Mesenchymal stem cell (in vitro differentiated cells and primary cell): Measurements from ENCODE around the gene RAF1.

Experiments
- DNase-seq: peaks from one replicate; pipeline ENCODE4 v3.0.0-alpha.2; 2013
- H2AFZ ChIP-seq: one replicate; pipeline ENCODE4 v1.6.1; 2013; ENCODE audit warnings: low read depth, mild to moderate bottlenecking, control low read depth, inconsistent platforms, low read length, moderate library complexity
- H2AK5ac ChIP-seq: 2 replicates; pipeline ENCODE4 v1.6.1; 2013; ENCODE audit warnings: low read length, moderate library complexity, mild to moderate bottlenecking, inconsistent platforms; ENCODE audit not compliant: severe bottlenecking
- H2BK120ac ChIP-seq: one replicate; pipeline ENCODE4 v1.6.1; 2013; ENCODE audit warnings: low read depth, mild to moderate bottlenecking, inconsistent platforms, low read length, moderate library complexity
- H2BK12ac ChIP-seq, 2 experiments: one replicate each; pipeline ENCODE4 v1.6.1; 2013; ENCODE audit warnings: inconsistent platforms in 2 of 2, low read length in 2 of 2, mild to moderate bottlenecking in 2 of 2, moderate library complexity in 2 of 2, control low read depth in 1 of 2
- H2BK15ac ChIP-seq: one replicate; pipeline ENCODE4 v1.6.1; 2013; ENCODE audit warnings: mild to moderate bottlenecking, low read depth, inconsistent platforms; ENCODE audit not compliant: poor library complexity, severe bottlenecking
- H2BK5ac ChIP-seq: 2 replicates; pipeline ENCODE4 v1.6.1; 2013; ENCODE audit warnings: low read depth, mild to moderate bottlenecking, low read length, control low read depth, inconsistent platforms; ENCODE audit not compliant: poor library complexity, severe bottlenecking
- H3K14ac ChIP-seq, 2 experiments: one replicate each; pipeline ENCODE4 v1.6.1; 2013; ENCODE audit warnings: inconsistent platforms in 2 of 2, low read length in 2 of 2, control low read depth in 1 of 2, mild to moderate bottlenecking in 1 of 2, moderate library complexity in 1 of 2
- H3K18ac ChIP-seq, 2 experiments: one replicate each; pipeline ENCODE4 v1.6.1; 2013; ENCODE audit warnings: inconsistent platforms in 2 of 2, low read length in 2 of 2, control low read depth in 1 of 2, low read depth in 1 of 2, mild to moderate bottlenecking in 1 of 2
- H3K23ac ChIP-seq, 2 experiments: one replicate each; pipeline ENCODE4 v1.6.1; 2013; ENCODE audit warnings: inconsistent platforms in 2 of 2, low read length in 2 of 2, mild to moderate bottlenecking in 2 of 2, moderate library complexity in 2 of 2, control low read depth in 1 of 2
- H3K27ac ChIP-seq: 2 replicates; pipeline ENCODE4 v1.5.1; 2013; ENCODE audit warnings: mild to moderate bottlenecking, moderate library complexity, low read length, control low read depth, inconsistent platforms; ENCODE audit not compliant: poor library complexity, severe bottlenecking
- H3K27me3 ChIP-seq, 2 experiments: 2 replicates each; pipeline versions ENCODE4 v1.6.1 to v1.7.0; 2013; ENCODE audit warnings: low read length in 2 of 2, mild to moderate bottlenecking in 2 of 2, moderate library complexity in 2 of 2, control low read depth in 1 of 2, inconsistent platforms in 1 of 2; ENCODE audit not compliant: control insufficient read depth in 1 of 2, insufficient read depth in 1 of 2
- H3K36me3 ChIP-seq, 2 experiments: 2 replicates each; pipeline versions ENCODE4 v1.6.1 to v1.7.0; 2013; ENCODE audit warnings: low read length in 2 of 2, control low read depth in 1 of 2, inconsistent platforms in 1 of 2, low read depth in 1 of 2, mild to moderate bottlenecking in 1 of 2; ENCODE audit not compliant: insufficient read depth in 2 of 2, control insufficient read depth in 1 of 2
- H3K4ac ChIP-seq, 2 experiments: one replicate each; pipeline ENCODE4 v1.6.1; 2013; ENCODE audit warnings: inconsistent platforms in 2 of 2, low read length in 2 of 2, mild to moderate bottlenecking in 2 of 2, moderate library complexity in 2 of 2, control low read depth in 1 of 2, low read depth in 1 of 2
- H3K4me1 ChIP-seq: 2 replicates; pipeline ENCODE4 v1.6.1; 2013; ENCODE audit warnings: low read depth, low read length, control low read depth; ENCODE audit not compliant: control insufficient read depth, insufficient read depth
- H3K4me2 ChIP-seq: 2 replicates; pipeline ENCODE4 v1.6.1; 2013; ENCODE audit warnings: low read length, mild to moderate bottlenecking, inconsistent platforms; ENCODE audit not compliant: poor library complexity, severe bottlenecking
- H3K4me3 ChIP-seq, 2 experiments: 2 replicates each; pipeline versions ENCODE4 v1.5.1 to v1.7.0; 2013; ENCODE audit warnings: low read length in 2 of 2, mild to moderate bottlenecking in 2 of 2, control low read depth in 1 of 2, low read depth in 1 of 2; ENCODE audit not compliant: insufficient read depth in 1 of 2
- H3K79me1 ChIP-seq: replicated peaks from 2 replicates; pipeline ENCODE4 v1.6.1; 2013; ENCODE audit warnings: mild to moderate bottlenecking, control low read depth, low read length, inconsistent platforms; ENCODE audit not compliant: poor library complexity, severe bottlenecking
- H3K9ac ChIP-seq: 2 replicates; pipeline ENCODE4 v1.7.0; 2013; ENCODE audit warnings: mild to moderate bottlenecking, low read length, moderate library complexity
- H3K9me3 ChIP-seq: 2 replicates; pipeline ENCODE4 v1.7.0; 2013; ENCODE audit warnings: mild to moderate bottlenecking, low read length; ENCODE audit not compliant: control insufficient read depth
- H4K8ac ChIP-seq: one replicate; pipeline ENCODE4 v1.6.1; 2013; ENCODE audit warnings: inconsistent platforms, mild to moderate bottlenecking, low read length, moderate library complexity
- H4K91ac ChIP-seq: one replicate; pipeline ENCODE4 v1.6.1; 2013; ENCODE audit warnings: mild to moderate bottlenecking, low read length, inconsistent platforms
- WGBS: methylation state at CpG from one replicate; pipeline ENCODE4 v1.1.7; 2013; ENCODE audit warnings: mixed read lengths; 5-methylcytosine and 5-hydroxymethylcytosine counted together

The RAF1 gene

GRCh38 chr3:12622335-12622734 is 41.6 kb downstream of the RAF1 start:
- no peak overlapping the region for H3K23ac ChIP-seq
- H2BK15ac ChIP-seq = no peak overlapping the region
- H3K4me3 ChIP-seq = no peak overlapping the region
- H2AFZ ChIP-seq = no peak overlapping the region
- no peak overlapping the region for H2AK5ac ChIP-seq
- no peak overlapping the region for H2BK5ac ChIP-seq
- H3K18ac ChIP-seq = no peak overlapping the region
- no peak overlapping the region for H3K27ac ChIP-seq
- H4K91ac ChIP-seq = no peak overlapping the region
- no peak overlapping the region for H2BK120ac ChIP-seq
- H3K4ac ChIP-seq = no peak overlapping the region
- H2BK12ac ChIP-seq = no peak overlapping the region
- H4K8ac ChIP-seq = no peak overlapping the region
- no peak for DNase-seq
- H3K79me1 ChIP-seq = peaks cover 6% of the 10 kb centered on the region
- H3K4me2 ChIP-seq = no peak overlapping the region
- H3K14ac ChIP-seq = no peak overlapping the region
- H3K9me3 ChIP-seq = no peaks in the 10 kb centered on the region
- H3K9ac ChIP-seq = no peak overlapping the region
- 92% methylated on average over 4 of the region's 4 CpGs for WGBS
- H3K4me1 ChIP-seq = peaks cover 10% of the 10 kb centered on the region
- no peaks in the 10 kb centered on the region for H3K27me3 ChIP-seq
- H3K36me3 ChIP-seq = peaks cover 5 to 12% of the 10 kb centered on the region in 2 experiments

GRCh38 chr3:12620729-12621128 is 43.2 kb downstream of the RAF1 start:
- Histone ChIP-seq H3K4me2 (no peak overlapping the region), H2AK5ac (no peak overlapping the region), H2BK5ac (no peak overlapping the region), H3K18ac (no peak overlapping the region), H3K4me1 (peaks cover 7% of the 10 kb centered on the region), H4K91ac (no peak overlapping the region), H3K4me3 (no peak overlapping the region), H2BK12ac (no peak overlapping the region), H3K4ac (no peak overlapping the region), H3K9me3 (no peaks in the 10 kb centered on the region), H4K8ac (no peak overlapping the region), H3K9ac (no peak overlapping the region), H3K27me3 (no peaks in the 10 kb centered on the region), H2BK15ac (no peak overlapping the region), H3K27ac (no peak overlapping the region), H3K14ac (no peak overlapping the region), H2BK120ac (no peak overlapping the region), H3K79me1 (peaks cover 8% of the 10 kb centered on the region), H2AFZ (no peak overlapping the region), H3K23ac (no peak overlapping the region), H3K36me3 (peaks cover 11 to 27% of the 10 kb centered on the region in 2 experiments)
- DNase-seq = no peak

- Histone ChIP-seq H2BK15ac (no peak overlapping the region), H4K91ac (no peak overlapping the region), H2BK12ac (no peak overlapping the region), H3K9ac (no peak overlapping the region), H2BK5ac (no peak overlapping the region), H2AK5ac (no peak overlapping the region), H3K18ac (no peak overlapping the region), H3K4me3 (no peak overlapping the region), H3K4me1 (peaks cover 5% of the 10 kb centered on the region), H3K4me2 (no peak overlapping the region), H3K9me3 (no peaks in the 10 kb centered on the region), H2BK120ac (no peak overlapping the region), H3K4ac (no peak overlapping the region), H3K23ac (no peak overlapping the region), H2AFZ (no peak overlapping the region), H4K8ac (no peak overlapping the region), H3K27me3 (no peaks in the 10 kb centered on the region), H3K36me3 (peaks cover 11 to 31% of the 10 kb centered on the region in 2 experiments), H3K79me1 (peaks cover 11% of the 10 kb centered on the region), H3K27ac (no peak overlapping the region), H3K14ac (no peak overlapping the region)
- no peak for DNase-seq
- WGBS = 100% methylated on average over 6 of the region's 6 CpGs
Measured at GRCh38 chr3:12620305-12620704, 43.6 kb downstream of the RAF1 start.

- peaks cover 11 to 49% of the 10 kb centered on the region in 2 experiments for H3K36me3 ChIP-seq
- no peak overlapping the region for H2BK12ac ChIP-seq
- no peak overlapping the region for H3K9ac ChIP-seq
- H2BK5ac ChIP-seq = no peak overlapping the region
- peaks cover 14% of the 10 kb centered on the region for H3K79me1 ChIP-seq
- no peak overlapping the region for H2AFZ ChIP-seq
- H3K18ac ChIP-seq = no peak overlapping the region
- H4K8ac ChIP-seq = no peak overlapping the region
- H3K4me3 ChIP-seq = no peak overlapping the region
- 89% methylated on average over 6 of the region's 6 CpGs for WGBS
- no peaks in the 10 kb centered on the region for H3K4me1 ChIP-seq
- no peak overlapping the region for H2BK15ac ChIP-seq
- no peak for DNase-seq
- no peak overlapping the region for H3K4me2 ChIP-seq
- no peak overlapping the region for H3K23ac ChIP-seq
- H3K27ac ChIP-seq = no peak overlapping the region
- H3K14ac ChIP-seq = no peak overlapping the region
- no peak overlapping the region for H3K4ac ChIP-seq
- H2AK5ac ChIP-seq = no peak overlapping the region
- no peak overlapping the region for H2BK120ac ChIP-seq
- no peaks in the 10 kb centered on the region for H3K9me3 ChIP-seq
- no peak overlapping the region for H4K91ac ChIP-seq
- H3K27me3 ChIP-seq = no peaks in the 10 kb centered on the region
Measured at GRCh38 chr3:12618426-12618825, 45.5 kb downstream of the RAF1 start.
